ENCODE measurements around the gene C9.

C9 gene

GRCh38 chr5:39340506-39340905 lies 23.8 kb downstream of the C9 start:
- TF ChIP-seq CTCF (IDR thresholded peaks at IDR 0.05): no peak

- TF ChIP-seq CTCF (IDR thresholded peaks at IDR 0.05): no peak
These were observed 26.9 kb downstream of the C9 start for GRCh38 chr5:39337252-39337915.

DNA sequence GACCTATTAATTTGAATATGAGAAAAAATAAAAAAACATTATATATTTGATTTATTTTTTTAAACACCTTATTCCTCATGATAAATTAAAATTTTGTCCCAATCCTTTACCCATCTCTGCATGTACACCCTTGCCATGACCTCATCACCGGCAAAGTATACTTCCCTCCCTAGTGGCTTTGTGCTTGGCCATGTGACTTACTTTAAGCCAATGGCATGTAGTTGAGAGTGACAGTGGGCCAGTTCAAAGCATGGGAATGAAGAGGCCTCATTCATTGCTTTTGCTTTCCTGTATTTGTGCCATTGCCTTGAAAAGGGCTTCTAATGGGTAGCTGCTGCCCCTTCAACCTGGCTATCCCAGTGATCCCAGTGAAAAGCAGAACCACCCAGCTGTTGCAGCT lies 31.2 kb downstream of the C9 start:
- TF ChIP-seq CTCF (IDR thresholded peaks at IDR 0.05): no peak

- TF ChIP-seq CTCF (IDR thresholded peaks at IDR 0.05): no peak
These were observed 32.4 kb downstream of the C9 start for GRCh38 chr5:39331861-39332381.

- TF ChIP-seq CTCF (IDR thresholded peaks at IDR 0.05): no peak
These were observed 35.6 kb downstream of the C9 start for GRCh38 chr5:39328731-39329130.

DNA sequence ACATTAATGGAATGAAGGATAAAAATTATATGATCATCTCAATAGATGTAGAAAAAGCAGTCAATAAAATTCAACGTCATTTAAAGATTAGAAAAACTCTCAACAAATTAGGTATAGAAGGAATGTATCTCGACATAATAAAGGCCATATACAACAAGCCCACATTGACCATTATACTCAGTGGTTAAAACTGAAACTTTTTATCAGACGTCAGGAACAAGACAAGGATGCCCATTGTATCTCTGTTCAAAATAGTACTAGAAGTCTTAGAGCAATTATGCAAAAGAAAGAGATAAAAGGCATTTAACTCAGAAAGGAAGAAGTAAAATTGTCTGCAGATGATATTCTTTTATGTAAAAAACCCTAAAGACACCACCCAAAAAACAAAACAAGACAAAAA lies 40.8 kb downstream of the C9 start:
- no peak for TF ChIP-seq CTCF (IDR thresholded peaks at IDR 0.05)

GRCh38 chr5:39319395-39319794 lies 44.9 kb downstream of the C9 start:
- no peak for TF ChIP-seq CTCF (IDR thresholded peaks at IDR 0.05)

DNA sequence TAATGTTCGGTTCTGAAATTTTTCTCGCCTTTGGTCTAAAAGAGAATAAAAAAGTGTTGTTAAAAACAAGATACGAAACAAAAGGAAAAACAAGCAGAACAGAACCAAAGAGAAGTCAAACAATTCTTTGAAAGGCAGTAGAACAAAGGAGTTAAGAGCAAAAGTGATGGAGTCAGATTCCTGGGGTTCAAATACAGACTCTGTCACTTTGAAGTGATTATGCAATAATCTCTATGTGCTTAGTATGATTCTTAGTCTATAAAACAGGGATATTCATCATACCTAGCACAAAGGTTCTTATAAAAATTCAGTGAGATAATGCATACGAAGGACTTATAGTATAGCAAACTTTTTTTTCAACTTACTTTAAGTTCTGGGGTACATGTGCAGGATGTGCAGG lies 48.3 kb downstream of the C9 start:
- no peak for TF ChIP-seq CTCF (IDR thresholded peaks at IDR 0.05)

Data from LNCAP (cell line).